SK-N-SH treated with all-trans-retinoic acid at 6 μM for 48 hours (cell line): ENCODE data around the gene TRAF6.
A peak's percentile ranks its signal among the peaks of the same experiment; 100 is the strongest.

Experiments
- ATAC-seq: fragments of 200-7000 bp; cut with Tn5 transposase; 3 replicates; pipeline ENCODE4 v1.9.1; 2020; ENCODE audit warnings: mild to moderate bottlenecking, moderate library complexity
- ARNTL ChIP-seq: fragments of 450-650 bp; formaldehyde crosslinking; IDR thresholded peaks from 2 replicates; pipeline ENCODE4 v1.5.0; 2020; ENCODE audit warnings: low read depth, mild to moderate bottlenecking, moderate library complexity, borderline replicate concordance
- BACH2 ChIP-seq: fragments of 250-450 bp; sonication (Bioruptor Pico); IDR thresholded peaks from 2 replicates; pipeline ENCODE4 v1.9.0; 2021; ENCODE audit warnings: mild to moderate bottlenecking, borderline replicate concordance
- CREB5 ChIP-seq: fragments of 250-450 bp; sonication (Bioruptor Pico); IDR thresholded peaks from 2 replicates; pipeline ENCODE4 v1.5.1; 2020; ENCODE audit warnings: low read depth, mild to moderate bottlenecking, moderate library complexity
- CSDC2 ChIP-seq: fragments of 250-450 bp; sonication (Bioruptor Pico); IDR thresholded peaks from 2 replicates; pipeline ENCODE4 v1.5.0; 2020; ENCODE audit warnings: mild to moderate bottlenecking, moderate library complexity
- ESRRG ChIP-seq: fragments of 250-450 bp; sonication (Bioruptor Pico); IDR thresholded peaks from 2 replicates; pipeline ENCODE4 v1.6.1; 2021; ENCODE audit warnings: mild to moderate bottlenecking
- GLIS3 ChIP-seq: fragments of 250-450 bp; sonication (Bioruptor Pico); IDR thresholded peaks from 2 replicates; pipeline ENCODE4 v1.5.0; 2020; ENCODE audit warnings: mild to moderate bottlenecking, moderate library complexity
- ISL1 ChIP-seq: fragments of 250-450 bp; sonication (Bioruptor Pico); IDR thresholded peaks from 2 replicates; pipeline ENCODE4 v2.1.2; 2022; ENCODE audit warnings: mild to moderate bottlenecking, moderate library complexity
- OSR1 ChIP-seq: fragments of 250-450 bp; sonication (Bioruptor Pico); IDR thresholded peaks from 2 replicates; pipeline ENCODE4 v1.8.0; 2022; ENCODE audit warnings: moderate library complexity, mild to moderate bottlenecking, inconsistent platforms
- POU6F1 ChIP-seq: fragments of 250-450 bp; sonication (Bioruptor Pico); IDR thresholded peaks from 2 replicates; pipeline ENCODE4 v1.8.0; 2021; ENCODE audit warnings: low read depth, mild to moderate bottlenecking, moderate library complexity, borderline replicate concordance
- PPARA ChIP-seq: fragments of 250-450 bp; sonication (Bioruptor Pico); IDR thresholded peaks from 2 replicates; pipeline ENCODE4 v1.5.0; 2020; ENCODE audit warnings: mild to moderate bottlenecking, borderline replicate concordance
- SNAI2 ChIP-seq: fragments of 250-450 bp; sonication (Bioruptor Pico); IDR thresholded peaks from 2 replicates; pipeline ENCODE4 v1.5.0; 2020; ENCODE audit warnings: mild to moderate bottlenecking, moderate library complexity
- TCF4 ChIP-seq: fragments of 250-450 bp; sonication (Bioruptor Pico); IDR thresholded peaks from 2 replicates; pipeline ENCODE4 v1.8.0; 2021; ENCODE audit warnings: mild to moderate bottlenecking, moderate library complexity, borderline replicate concordance
- TOX ChIP-seq: fragments of 250-450 bp; sonication (Bioruptor Pico); IDR thresholded peaks from 2 replicates; pipeline ENCODE4 v1.8.0; 2021; ENCODE audit warnings: mild to moderate bottlenecking, moderate library complexity, borderline replicate concordance
- ZC3H10 ChIP-seq: fragments of 250-450 bp; sonication (Bioruptor Pico); IDR thresholded peaks from 2 replicates; pipeline ENCODE4 v1.5.1; 2021; ENCODE audit warnings: mild to moderate bottlenecking, moderate library complexity
- ZFP30 ChIP-seq: fragments of 450-650 bp; formaldehyde crosslinking; IDR thresholded peaks from 2 replicates; pipeline ENCODE4 v1.5.0; 2022; ENCODE audit warnings: mild to moderate bottlenecking, moderate library complexity
- ZNF565 ChIP-seq: fragments of 450-650 bp; formaldehyde crosslinking; conservative IDR thresholded peaks from 2 replicates; pipeline ENCODE4 v1.5.0; 2020; ENCODE audit warnings: low read depth, mild to moderate bottlenecking, moderate library complexity
- ZNF8 ChIP-seq: fragments of 450-650 bp; formaldehyde crosslinking; IDR thresholded peaks from 2 replicates; pipeline ENCODE4 v1.5.0; 2020; ENCODE audit warnings: mild to moderate bottlenecking, moderate library complexity
- TF ChIP-seq, protein P1 (sequence below): fragments of 250-450 bp; sonication (Bioruptor Pico); IDR thresholded peaks from 2 replicates; pipeline ENCODE4 v1.5.0; 2020; ENCODE audit warnings: mild to moderate bottlenecking, moderate library complexity
- TF ChIP-seq, protein P2 (sequence below): fragments of 250-450 bp; sonication (Bioruptor Pico); IDR thresholded peaks from 2 replicates; pipeline ENCODE4 v1.5.1; 2021; ENCODE audit warnings: mild to moderate bottlenecking, moderate library complexity

TRAF6 gene

GRCh38 chr11:36507824-36508489 lies 2.1 kb downstream of the TRAF6 start (continued):
- TF ChIP-seq ARNTL (CRISPR knock-in tag) (no peak), ZFP30 (CRISPR knock-in tag) (no peak), SNAI2 (CRISPR knock-in tag) (no peak)

DNA sequence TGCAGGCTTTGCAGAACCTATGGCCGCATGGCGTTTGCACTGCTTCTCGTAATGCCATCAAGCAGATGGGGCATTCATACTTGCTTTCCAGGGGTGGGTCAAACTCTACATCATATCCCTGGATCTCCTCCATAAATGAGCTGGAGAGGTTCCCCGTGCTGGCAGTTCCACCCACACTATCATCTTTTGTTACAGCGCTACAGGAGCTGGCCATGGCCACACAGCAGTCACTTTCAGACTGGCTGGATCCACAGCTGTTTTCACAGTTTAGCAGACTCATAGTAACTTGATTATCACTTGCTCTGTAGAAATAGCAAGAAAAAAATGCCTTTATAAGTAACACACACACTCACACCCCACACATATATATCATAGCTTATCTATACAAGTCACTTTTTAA lies 8.8 kb downstream of the TRAF6 start:
- ATAC-seq = peak; percentile 35
- TF ChIP-seq POU6F1 = no peak
- no peak for TF ChIP-seq SNAI2 (CRISPR knock-in tag)
- TF ChIP-seq CSDC2 (CRISPR knock-in tag) = no peak
- TF ChIP-seq ZNF565 (CRISPR knock-in tag) = no peak
- no peak for TF ChIP-seq TCF4 (CRISPR knock-in tag)
- TF ChIP-seq GLIS3 (CRISPR knock-in tag) = no peak
- no peak for TF ChIP-seq OSR1 (CRISPR knock-in tag)
- no peak for TF ChIP-seq ZC3H10
- no peak for TF ChIP-seq BACH2 (CRISPR knock-in tag)
- no peak for TF ChIP-seq TOX
- TF ChIP-seq, all 23 proteins: peak for 0

- ATAC-seq = peak; percentile 100
- no peak for TF ChIP-seq ZFP30 (CRISPR knock-in tag)
- no peak for TF ChIP-seq ISL1 (CRISPR knock-in tag)
- TF ChIP-seq CSDC2 (CRISPR knock-in tag) = 0 out of 2 replicates have a peak, but pooled peaks have one; percentile 50
- no peak for TF ChIP-seq TOX
These were observed 9.8 kb downstream of the TRAF6 start for GRCh38 chr11:36500315-36500721.

- no peak for ATAC-seq
- TF ChIP-seq TOX = no peak
- no peak for TF ChIP-seq PPARA (CRISPR knock-in tag)
- TF ChIP-seq ISL1 (CRISPR knock-in tag) = no peak
- no peak for TF ChIP-seq TCF4 (CRISPR knock-in tag)
- TF ChIP-seq ZFP30 (CRISPR knock-in tag) = no peak
- TF ChIP-seq, protein P1, sequence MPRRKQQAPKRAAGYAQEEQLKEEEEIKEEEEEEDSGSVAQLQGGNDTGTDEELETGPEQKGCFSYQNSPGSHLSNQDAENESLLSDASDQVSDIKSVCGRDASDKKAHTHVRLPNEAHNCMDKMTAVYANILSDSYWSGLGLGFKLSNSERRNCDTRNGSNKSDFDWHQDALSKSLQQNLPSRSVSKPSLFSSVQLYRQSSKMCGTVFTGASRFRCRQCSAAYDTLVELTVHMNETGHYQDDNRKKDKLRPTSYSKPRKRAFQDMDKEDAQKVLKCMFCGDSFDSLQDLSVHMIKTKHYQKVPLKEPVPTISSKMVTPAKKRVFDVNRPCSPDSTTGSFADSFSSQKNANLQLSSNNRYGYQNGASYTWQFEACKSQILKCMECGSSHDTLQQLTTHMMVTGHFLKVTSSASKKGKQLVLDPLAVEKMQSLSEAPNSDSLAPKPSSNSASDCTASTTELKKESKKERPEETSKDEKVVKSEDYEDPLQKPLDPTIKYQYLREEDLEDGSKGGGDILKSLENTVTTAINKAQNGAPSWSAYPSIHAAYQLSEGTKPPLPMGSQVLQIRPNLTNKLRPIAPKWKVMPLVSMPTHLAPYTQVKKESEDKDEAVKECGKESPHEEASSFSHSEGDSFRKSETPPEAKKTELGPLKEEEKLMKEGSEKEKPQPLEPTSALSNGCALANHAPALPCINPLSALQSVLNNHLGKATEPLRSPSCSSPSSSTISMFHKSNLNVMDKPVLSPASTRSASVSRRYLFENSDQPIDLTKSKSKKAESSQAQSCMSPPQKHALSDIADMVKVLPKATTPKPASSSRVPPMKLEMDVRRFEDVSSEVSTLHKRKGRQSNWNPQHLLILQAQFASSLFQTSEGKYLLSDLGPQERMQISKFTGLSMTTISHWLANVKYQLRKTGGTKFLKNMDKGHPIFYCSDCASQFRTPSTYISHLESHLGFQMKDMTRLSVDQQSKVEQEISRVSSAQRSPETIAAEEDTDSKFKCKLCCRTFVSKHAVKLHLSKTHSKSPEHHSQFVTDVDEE (CRISPR knock-in tag) = no peak
- TF ChIP-seq SNAI2 (CRISPR knock-in tag) = no peak
- no peak for TF ChIP-seq CREB5
- no peak for TF ChIP-seq ZNF8
- TF ChIP-seq, all 23 proteins: peak for 0
These were observed 10.8 kb downstream of the TRAF6 start for GRCh38 chr11:36499315-36499714.

- ATAC-seq = no peak
- TF ChIP-seq, protein P2, sequence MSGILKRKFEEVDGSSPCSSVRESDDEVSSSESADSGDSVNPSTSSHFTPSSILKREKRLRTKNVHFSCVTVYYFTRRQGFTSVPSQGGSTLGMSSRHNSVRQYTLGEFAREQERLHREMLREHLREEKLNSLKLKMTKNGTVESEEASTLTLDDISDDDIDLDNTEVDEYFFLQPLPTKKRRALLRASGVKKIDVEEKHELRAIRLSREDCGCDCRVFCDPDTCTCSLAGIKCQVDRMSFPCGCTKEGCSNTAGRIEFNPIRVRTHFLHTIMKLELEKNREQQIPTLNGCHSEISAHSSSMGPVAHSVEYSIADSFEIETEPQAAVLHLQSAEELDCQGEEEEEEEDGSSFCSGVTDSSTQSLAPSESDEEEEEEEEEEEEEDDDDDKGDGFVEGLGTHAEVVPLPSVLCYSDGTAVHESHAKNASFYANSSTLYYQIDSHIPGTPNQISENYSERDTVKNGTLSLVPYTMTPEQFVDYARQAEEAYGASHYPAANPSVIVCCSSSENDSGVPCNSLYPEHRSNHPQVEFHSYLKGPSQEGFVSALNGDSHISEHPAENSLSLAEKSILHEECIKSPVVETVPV (CRISPR knock-in tag) = no peak
- no peak for TF ChIP-seq ZC3H10
- TF ChIP-seq ARNTL (CRISPR knock-in tag) = no peak
- TF ChIP-seq BACH2 (CRISPR knock-in tag) = no peak
- TF ChIP-seq POU6F1 = no peak
- TF ChIP-seq, protein P1 (CRISPR knock-in tag) = no peak
- TF ChIP-seq CREB5 = no peak
- TF ChIP-seq PPARA (CRISPR knock-in tag) = no peak
- no peak for TF ChIP-seq ISL1 (CRISPR knock-in tag)
- no peak for TF ChIP-seq ESRRG (CRISPR knock-in tag)
- no peak for TF ChIP-seq OSR1 (CRISPR knock-in tag)
- no peak for TF ChIP-seq ZNF565 (CRISPR knock-in tag)
- no peak for TF ChIP-seq TCF4 (CRISPR knock-in tag)
These were observed 11.4 kb downstream of the TRAF6 start for GRCh38 chr11:36498721-36499120.
